Activated B cell treated with CpG ODN at 0.5 μM for 24 hours (primary cell): ENCODE measurements around the gene RYR1. TPM values are rescaled to one million over a fixed set of nuclear protein-coding genes. Genes with fewer than 3 reads are reported as not detected.

Experiments used
- ATAC-seq: fragments of 200-7000 bp; cut with Tn5 transposase; one replicate; pipeline ENCODE4 v1.10.0; 2021; ENCODE audit warnings: low read depth, mild to moderate bottlenecking, moderate library complexity
- CTCF ChIA-PET: fragments of 350-600 bp; sonication (Branson Sonifier 250); formaldehyde crosslinking; loops from one replicate; lab custom pipeline; 2021; ENCODE audit warnings: antibody characterized with exemption; lab: Charles Lee
- POLR2A ChIA-PET: fragments of 350-600 bp; sonication (Branson Sonifier 250); formaldehyde crosslinking; loops from one replicate; lab custom pipeline; 2021; ENCODE audit warnings: antibody characterized with exemption; lab: Charles Lee
- DNase-seq: peaks from one replicate; pipeline ENCODE4 v3.0.0; 2022
- H3K27ac Mint-ChIP-seq: one replicate; pipeline ENCODE4 v1.8.0; 2020; ENCODE audit warnings: mixed read lengths
- H3K27me3 Mint-ChIP-seq: one replicate; pipeline ENCODE4 v1.8.0; 2021; ENCODE audit warnings: mixed read lengths
- H3K36me3 Mint-ChIP-seq: one replicate; pipeline ENCODE4 v1.8.0; 2021; ENCODE audit warnings: low read depth, mixed read lengths
- H3K4me1 Mint-ChIP-seq: one replicate; pipeline ENCODE4 v1.8.0; 2021; ENCODE audit warnings: mixed read lengths
- H3K4me3 Mint-ChIP-seq: one replicate; pipeline ENCODE4 v1.8.0; 2020; ENCODE audit warnings: mild to moderate bottlenecking, mixed read lengths
- H3K9me3 Mint-ChIP-seq: one replicate; pipeline ENCODE4 v1.8.0; 2020; ENCODE audit warnings: mixed read lengths
- CTCF ChIP-seq: fragments of 200-600 bp; IDR thresholded peaks from one replicate; pipeline ENCODE4 v1.8.0; 2022; ENCODE audit warnings: antibody characterized with exemption, mild to moderate bottlenecking
- intact Hi-C: fragments of 100-400 bp; cut with micrococcal nuclease; formaldehyde crosslinking; loops from one replicate; pipeline ENCODE4 v1.15.1; 2024
- total RNA-seq: library from RNA; stranded (reverse); gene quantifications from 2 replicates; pipeline ENCODE4 v1.2.3, GENCODE V29; 2022

Gene RYR1
- total RNA-seq, result 4.1 and 5.1 TPM in 2 replicates

GRCh38 chr19:38433268-38433733, at the start of gene RYR1:
TSS of gene RYR1 (plus strand) at chr19:38433691. CDS start at chr19:38433830, 139 bp downstream.
- Mint-ChIP-seq H3K4me1 (peaks cover 21% of the 10 kb centered on the region), H3K27me3 (peaks cover 14% of the 10 kb centered on the region), H3K36me3 (no peaks in the 10 kb centered on the region), H3K9me3 (no peaks in the 10 kb centered on the region), H3K4me3 (peak within 1 kb of the TSS; percentile 45), H3K27ac (no peak within 1 kb of the TSS)
- POLR2A ChIA-PET, result no interaction called here
- TF ChIP-seq CTCF, result no peak
- DNase-seq (peak; percentile 37), ATAC-seq (peak; percentile 91)
- CTCF ChIA-PET, result no interaction called here
- intact Hi-C loops, result no loop called here

GRCh38 chr19:38383743-38384142, 49.7 kb upstream of the RYR1 start:
- no peak for TF ChIP-seq CTCF
- ChIA-PET POLR2A (interaction anchor here (2.3 kb wide), 1 partner anchor 9 kb away, joined by 8 read pairs; the partner anchor contains the start of gene PSMD8), CTCF (no interaction called here)
- Mint-ChIP-seq H3K9me3 (no peaks in the 10 kb centered on the region), H3K27me3 (peaks cover 11% of the 10 kb centered on the region), H3K4me3 (no peak overlapping the region), H3K27ac (no peak overlapping the region), H3K4me1 (peaks cover 21% of the 10 kb centered on the region), H3K36me3 (peaks cover 56% of the 10 kb centered on the region)
- ATAC-seq (no peak), DNase-seq (no peak)
- intact Hi-C loops, result no loop called here

GRCh38 chr19:38384209-38385027, 49.1 kb upstream of the RYR1 start:
- Mint-ChIP-seq H3K4me3 (no peak overlapping the region), H3K27ac (no peak overlapping the region), H3K4me1 (peaks cover 24% of the 10 kb centered on the region), H3K36me3 (peaks cover 50% of the 10 kb centered on the region), H3K9me3 (no peaks in the 10 kb centered on the region), H3K27me3 (peaks cover 12% of the 10 kb centered on the region)
- ChIA-PET POLR2A (interaction anchor here (1.4 to 2.3 kb wide), 2 partner anchors 8 to 10 kb away, joined by 6 to 8 read pairs; partner anchors contain the start of gene PSMD8), CTCF (interaction anchor here (1.9 kb wide), 1 partner anchor 18 kb away, joined by 5 read pairs; the partner anchor contains the start of gene FAM98C)
- intact Hi-C loops, result no loop called here
- DNase-seq (no peak), ATAC-seq (no peak)
- TF ChIP-seq CTCF, result no peak

GRCh38 chr19:38385057-38385803, 48.3 kb upstream of the RYR1 start:
- ChIA-PET POLR2A (interaction anchor here (0.5 to 2.3 kb wide), 4 partner anchors 9 to 518 kb away, joined by 3 to 8 read pairs (median 6); partner anchors contain the start of genes PSMD8 and RASGRP4), CTCF (interaction anchor here (1.9 kb wide), 1 partner anchor 17 kb away, joined by 5 read pairs; the partner anchor contains the start of gene FAM98C)
- Mint-ChIP-seq H3K27me3 (peaks cover 16% of the 10 kb centered on the region), H3K36me3 (peaks cover 43% of the 10 kb centered on the region), H3K4me3 (no peak overlapping the region), H3K4me1 (peaks cover 25% of the 10 kb centered on the region), H3K27ac (no peak overlapping the region), H3K9me3 (no peaks in the 10 kb centered on the region)
- TF ChIP-seq CTCF, result no peak
- no peak for ATAC-seq
- DNase-seq, result no peak
- intact Hi-C loops, result no loop called here
